ENCODE measurements around the gene SNTG2. TPM values are rescaled to one million over a fixed set of nuclear protein-coding genes. Genes with fewer than 3 reads are reported as not detected.

Gene SNTG2
- total RNA-seq, 1 donor from 2014 or later = 2.2 TPM

DNA sequence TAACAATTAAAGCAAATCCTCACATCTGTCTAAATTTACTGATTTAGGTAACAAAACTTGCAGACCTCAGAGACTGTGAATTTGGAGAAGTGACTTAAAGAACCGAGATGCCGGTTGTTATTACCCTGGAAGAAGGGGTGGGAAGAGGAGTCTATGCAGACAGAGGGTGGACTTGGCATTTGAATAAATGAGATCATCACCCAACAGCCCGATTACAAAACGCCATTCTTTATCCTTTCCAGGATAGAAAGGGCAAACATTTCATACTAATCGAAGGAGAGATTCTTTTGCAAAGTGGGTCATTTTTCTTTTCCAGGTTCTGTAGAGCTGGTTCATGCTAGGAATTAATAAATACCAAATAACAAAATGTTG, 389.5 kb downstream of the SNTG2 start:
- Mint-ChIP-seq H3K4me3 (no peak overlapping the region), H3K27ac (no peak overlapping the region), H3K9me3 (peaks cover 9% of the 10 kb centered on the region), H3K27me3 (no peaks in the 10 kb centered on the region), H3K4me1 (no peaks in the 10 kb centered on the region), H3K36me3 (ENCODE audit: low read depth) (no peaks in the 10 kb centered on the region)
- intact Hi-C loops (cut with micrococcal nuclease) = no loop called here
- ATAC-seq (ENCODE audit: low read depth) (no peak), DNase-seq (no peak)
- ChIA-PET CTCF (no interaction called here), POLR2A (no interaction called here)
- TF ChIP-seq, protein P1, sequence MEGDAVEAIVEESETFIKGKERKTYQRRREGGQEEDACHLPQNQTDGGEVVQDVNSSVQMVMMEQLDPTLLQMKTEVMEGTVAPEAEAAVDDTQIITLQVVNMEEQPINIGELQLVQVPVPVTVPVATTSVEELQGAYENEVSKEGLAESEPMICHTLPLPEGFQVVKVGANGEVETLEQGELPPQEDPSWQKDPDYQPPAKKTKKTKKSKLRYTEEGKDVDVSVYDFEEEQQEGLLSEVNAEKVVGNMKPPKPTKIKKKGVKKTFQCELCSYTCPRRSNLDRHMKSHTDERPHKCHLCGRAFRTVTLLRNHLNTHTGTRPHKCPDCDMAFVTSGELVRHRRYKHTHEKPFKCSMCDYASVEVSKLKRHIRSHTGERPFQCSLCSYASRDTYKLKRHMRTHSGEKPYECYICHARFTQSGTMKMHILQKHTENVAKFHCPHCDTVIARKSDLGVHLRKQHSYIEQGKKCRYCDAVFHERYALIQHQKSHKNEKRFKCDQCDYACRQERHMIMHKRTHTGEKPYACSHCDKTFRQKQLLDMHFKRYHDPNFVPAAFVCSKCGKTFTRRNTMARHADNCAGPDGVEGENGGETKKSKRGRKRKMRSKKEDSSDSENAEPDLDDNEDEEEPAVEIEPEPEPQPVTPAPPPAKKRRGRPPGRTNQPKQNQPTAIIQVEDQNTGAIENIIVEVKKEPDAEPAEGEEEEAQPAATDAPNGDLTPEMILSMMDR (IDR thresholded peaks at IDR 0.05) = no peak

DNA sequence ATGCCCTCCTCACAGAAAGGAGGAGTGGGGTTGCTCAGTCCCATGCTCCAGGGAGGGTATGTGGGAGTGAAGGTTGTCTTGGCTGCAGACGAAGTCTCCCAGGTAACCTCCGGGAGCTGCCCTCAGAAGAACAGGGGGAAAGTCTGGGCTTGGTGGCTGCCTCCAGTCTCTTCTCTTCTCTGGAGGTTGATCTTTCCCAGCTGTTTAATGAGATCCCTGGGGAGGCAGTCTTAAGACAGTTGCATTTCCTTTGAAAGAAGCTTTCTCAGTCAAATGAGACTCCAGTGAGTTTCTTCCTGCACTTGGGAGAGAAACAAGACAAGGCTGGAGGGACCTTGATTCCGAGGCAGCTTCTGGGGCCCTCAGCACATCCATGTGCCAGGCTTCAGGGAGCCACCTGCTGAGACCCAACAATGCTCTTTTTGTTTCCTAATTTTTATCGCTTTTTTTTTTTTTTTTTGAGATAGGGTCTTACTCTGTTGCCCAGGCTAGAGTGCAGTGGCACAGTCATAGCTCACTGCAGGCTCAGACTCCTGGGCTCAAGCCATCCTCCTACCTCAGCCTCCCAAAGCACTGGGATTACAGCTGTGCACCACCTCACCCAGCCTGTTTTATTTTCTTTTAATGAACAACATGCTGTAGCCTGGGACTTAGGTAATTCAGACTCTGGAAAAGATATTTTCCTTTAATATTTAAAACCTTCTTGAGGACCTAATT, 390.9 kb downstream of the SNTG2 start:
- Mint-ChIP-seq H3K9me3 (peaks cover 8% of the 10 kb centered on the region), H3K27ac (no peak overlapping the region), H3K4me1 (no peaks in the 10 kb centered on the region), H3K36me3 (ENCODE audit: low read depth) (no peaks in the 10 kb centered on the region), H3K27me3 (no peaks in the 10 kb centered on the region), H3K4me3 (no peak overlapping the region)
- POLR2A ChIA-PET = interaction anchor here (0.6 kb wide), 1 partner anchor 665 kb away, joined by 3 read pairs; no protein-coding TSS in a partner anchor
- TF ChIP-seq, protein P1 (IDR thresholded peaks at IDR 0.05) = no peak
- DNase-seq (no peak), ATAC-seq (ENCODE audit: low read depth) (no peak)
- intact Hi-C loops (cut with micrococcal nuclease) = no loop called here
- CTCF ChIA-PET = no interaction called here

DNA sequence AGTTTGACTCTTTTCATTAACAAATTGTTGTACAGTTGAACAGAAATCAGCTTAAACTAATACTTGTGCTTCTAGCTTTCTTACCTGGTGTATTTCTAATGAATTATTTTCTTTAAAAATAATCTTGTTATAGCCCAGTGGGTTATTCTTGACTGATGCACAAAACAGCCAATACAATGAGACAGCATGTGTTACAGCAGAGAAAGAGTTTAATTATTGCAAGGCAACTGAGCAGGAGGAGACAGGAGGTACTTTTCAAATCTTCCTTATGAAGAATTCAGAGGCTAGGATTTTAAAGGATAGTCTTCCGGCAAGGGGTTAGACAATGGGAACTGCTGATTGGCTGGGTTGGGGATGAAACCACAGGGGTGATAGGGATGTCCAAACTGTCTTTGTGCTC, 398.1 kb downstream of the SNTG2 start:
- H3K27me3 Mint-ChIP-seq = no peaks in the 10 kb centered on the region
- H3K36me3 Mint-ChIP-seq (ENCODE audit: low read depth) = peaks cover 1% of the 10 kb centered on the region
- H3K4me1 Mint-ChIP-seq = no peaks in the 10 kb centered on the region
- TF ChIP-seq, protein P1 (IDR thresholded peaks at IDR 0.05) = no peak
- DNase-seq = no peak
- H3K27ac Mint-ChIP-seq = no peak overlapping the region
- H3K9me3 Mint-ChIP-seq = peaks cover 9% of the 10 kb centered on the region
- no peak for ATAC-seq (ENCODE audit: low read depth)
- ChIA-PET POLR2A (no interaction called here), CTCF (no interaction called here)
- intact Hi-C loops (cut with micrococcal nuclease) = no loop called here
- no peak overlapping the region for H3K4me3 Mint-ChIP-seq

DNA sequence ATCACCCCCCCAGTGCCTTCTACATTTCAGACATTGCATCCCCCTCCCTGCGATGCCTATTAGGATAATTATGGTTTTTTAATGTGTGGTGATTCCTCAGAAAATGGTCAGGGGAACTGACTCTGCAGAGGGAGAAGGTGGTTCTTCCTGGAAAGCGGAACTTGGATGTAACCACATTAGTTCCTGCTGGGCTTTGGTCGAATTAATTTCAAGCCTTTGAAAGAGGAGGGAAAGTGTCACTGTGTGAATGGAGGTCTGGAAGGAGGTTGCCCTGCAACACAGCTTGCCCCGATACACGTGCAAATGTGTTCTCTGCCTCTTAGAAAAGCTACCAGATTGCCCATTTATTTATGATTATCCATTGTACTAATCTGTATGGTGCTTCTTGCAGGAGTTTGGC, 399.5 kb downstream of the SNTG2 start:
- intact Hi-C loops (cut with micrococcal nuclease) = no loop called here
- H3K4me1 Mint-ChIP-seq = no peaks in the 10 kb centered on the region
- H3K27ac Mint-ChIP-seq = no peak overlapping the region
- POLR2A ChIA-PET = no interaction called here
- H3K36me3 Mint-ChIP-seq (ENCODE audit: low read depth) = peaks cover 1% of the 10 kb centered on the region
- DNase-seq = no peak
- TF ChIP-seq, protein P1 (IDR thresholded peaks at IDR 0.05) = no peak
- ATAC-seq (ENCODE audit: low read depth) = no peak
- H3K4me3 Mint-ChIP-seq = no peak overlapping the region
- CTCF ChIA-PET = no interaction called here
- H3K27me3 Mint-ChIP-seq = no peaks in the 10 kb centered on the region
- peaks cover 9% of the 10 kb centered on the region for H3K9me3 Mint-ChIP-seq

DNA sequence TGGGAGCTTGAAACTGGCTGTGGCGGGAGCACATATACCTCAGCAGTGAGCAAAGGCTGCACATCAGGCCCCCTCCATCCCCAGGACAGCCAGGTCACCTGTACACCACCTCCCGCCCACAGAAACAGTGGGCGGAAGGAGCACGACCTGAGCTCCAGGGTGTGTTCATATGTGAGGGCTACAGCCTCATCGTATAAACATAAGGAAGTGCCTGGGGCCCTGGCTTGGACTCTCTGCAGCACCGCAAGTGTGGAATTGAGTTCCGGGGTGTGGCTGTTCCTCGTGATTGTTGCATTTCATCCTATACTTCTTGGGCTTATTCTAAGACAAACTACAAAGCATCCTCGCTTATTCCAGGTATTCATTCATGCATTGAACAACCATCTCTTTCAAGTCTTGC, 402.5 kb downstream of the SNTG2 start:
- Mint-ChIP-seq H3K4me3 (no peak overlapping the region), H3K4me1 (no peaks in the 10 kb centered on the region), H3K9me3 (peaks cover 9% of the 10 kb centered on the region), H3K27me3 (no peaks in the 10 kb centered on the region), H3K36me3 (ENCODE audit: low read depth) (peaks cover 1% of the 10 kb centered on the region), H3K27ac (no peak overlapping the region)
- DNase-seq = no peak
- TF ChIP-seq, protein P1 (IDR thresholded peaks at IDR 0.05) = no peak
- ChIA-PET POLR2A (no interaction called here), CTCF (no interaction called here)
- intact Hi-C loops (cut with micrococcal nuclease) = no loop called here
- no peak for ATAC-seq (ENCODE audit: low read depth)
